Neutrophil (primary cell): Measurements from ENCODE around the gene NR5A1.

Experiments used
- H3K27ac ChIP-seq: fragments of 200-600 bp; sonication (generic); 2 replicates; pipeline ENCODE4 v1.5.1; 2016; ENCODE audit warnings: mild to moderate bottlenecking, moderate library complexity
- H3K27me3 ChIP-seq: fragments of 200-600 bp; sonication (generic); 2 replicates; pipeline ENCODE4 v1.6.0; 2016; ENCODE audit warnings: mild to moderate bottlenecking
- H3K36me3 ChIP-seq: fragments of 200-600 bp; sonication (generic); 2 replicates; pipeline ENCODE4 v1.5.1; 2017
- H3K4me1 ChIP-seq, 2 experiments: fragments of 200-600 bp in 1 of 2; sonication (generic) in 1 of 2; 1 replicate in 1 of 2; 2 replicates in 1 of 2; pipeline versions ENCODE4 v1.5.1 to v1.6.1; 2013 to 2016; ENCODE audit warnings: low read depth in 1 of 2, low read length in 1 of 2, mild to moderate bottlenecking in 1 of 2, moderate library complexity in 1 of 2; ENCODE audit not compliant: control insufficient read depth in 1 of 2, insufficient read depth in 1 of 2
- H3K4me3 ChIP-seq, 2 experiments: fragments of 200-600 bp in 1 of 2; sonication (generic) in 1 of 2; 1 replicate in 1 of 2; 2 replicates in 1 of 2; pipeline ENCODE4 v1.5.1; 2013 to 2016; ENCODE audit warnings: low read depth in 1 of 2, low read length in 1 of 2, mild to moderate bottlenecking in 1 of 2, moderate library complexity in 1 of 2
- H3K9me3 ChIP-seq: fragments of 200-600 bp; sonication (generic); 2 replicates; pipeline ENCODE4 v1.5.1; 2016
- CTCF ChIP-seq: fragments of 200-600 bp; sonication (generic); IDR thresholded peaks from 2 replicates; pipeline ENCODE4 v1.5.1; 2016; ENCODE audit warnings: antibody characterized with exemption

NR5A1 gene

GRCh38 chr9:124522121-124523098 lies 15.2 kb upstream of the NR5A1 start:
- H3K27ac ChIP-seq = no peak overlapping the region
- no peaks in the 10 kb centered on the region for H3K4me1 ChIP-seq
- no peaks in the 10 kb centered on the region for H3K27me3 ChIP-seq
- no peak overlapping the region for H3K4me3 ChIP-seq
- no peaks in the 10 kb centered on the region for H3K9me3 ChIP-seq
- peaks cover 65% of the 10 kb centered on the region for H3K36me3 ChIP-seq
- TF ChIP-seq CTCF = no peak

- no peaks in the 10 kb centered on the region for H3K4me1 ChIP-seq
- no peaks in the 10 kb centered on the region for H3K9me3 ChIP-seq
- no peak overlapping the region for H3K27ac ChIP-seq
- H3K36me3 ChIP-seq = peaks cover 53% of the 10 kb centered on the region
- no peaks in the 10 kb centered on the region for H3K27me3 ChIP-seq
- TF ChIP-seq CTCF = no peak
- no peak overlapping the region for H3K4me3 ChIP-seq
Observed at GRCh38 chr9:124521142-124521541, 13.9 kb upstream of the NR5A1 start.

- Histone ChIP-seq H3K4me1 (no peaks in the 10 kb centered on the region), H3K9me3 (no peaks in the 10 kb centered on the region), H3K27ac (no peak overlapping the region), H3K27me3 (no peaks in the 10 kb centered on the region), H3K36me3 (peaks cover 46% of the 10 kb centered on the region), H3K4me3 (no peak overlapping the region)
- TF ChIP-seq CTCF = no peak
Observed at GRCh38 chr9:124520206-124520596, 13.0 kb upstream of the NR5A1 start.

- Histone ChIP-seq H3K27ac (no peak overlapping the region), H3K4me3 (no peak overlapping the region), H3K9me3 (no peaks in the 10 kb centered on the region), H3K27me3 (peaks cover 10% of the 10 kb centered on the region), H3K36me3 (peaks cover 34% of the 10 kb centered on the region), H3K4me1 (no peaks in the 10 kb centered on the region)
- no peak for TF ChIP-seq CTCF
Observed at GRCh38 chr9:124518116-124518515, 10.9 kb upstream of the NR5A1 start.

GRCh38 chr9:124517600-124517999 lies 10.4 kb upstream of the NR5A1 start:
- no peak for TF ChIP-seq CTCF
- H3K36me3 ChIP-seq = peaks cover 29% of the 10 kb centered on the region
- H3K9me3 ChIP-seq = no peaks in the 10 kb centered on the region
- peaks cover 15% of the 10 kb centered on the region for H3K27me3 ChIP-seq
- H3K4me1 ChIP-seq = no peaks in the 10 kb centered on the region
- H3K4me3 ChIP-seq = no peak overlapping the region
- H3K27ac ChIP-seq = no peak overlapping the region
